ENCODE data around the gene MINDY3. TPM values are rescaled to one million over a fixed set of nuclear protein-coding genes. Genes with fewer than 3 reads are reported as not detected.
A peak's percentile ranks its signal among the peaks of the same experiment; 100 is the strongest.

Gene MINDY3
- 23.9 to 24.4 TPM (median 24.2 TPM) in 3 replicates for total RNA-seq
- long read RNA-seq, transcript MINDY3-201 (15 exons, 2,381 nt) = major isoform, 28 of 48 reads
- long read RNA-seq, partial matches to known transcripts = 4 of 48 reads
- long read RNA-seq, other reads (novel, unspliced or antisense) = 16 of 48 reads

GRCh38 chr10:15859906-15860691, at the start of gene MINDY3:
MINDY3 (minus strand) TSS chr10:15860507; CDS start chr10:15860299, 208 bp downstream.
- Mint-ChIP-seq H3K4me1 (ENCODE audit: low read depth) (peaks cover 37% of the 10 kb centered on the region), H3K9me3 (ENCODE audit: low read depth) (no peaks in the 10 kb centered on the region), H3K27me3 (ENCODE audit: low read depth) (peaks cover 12% of the 10 kb centered on the region), H3K4me3 (ENCODE audit: unreplicated experiment) (peak within 1 kb of the TSS; percentile 97), H3K36me3 (ENCODE audit: low read depth) (peaks cover 4% of the 10 kb centered on the region), H3K27ac (ENCODE audit: unreplicated experiment) (peak within 1 kb of the TSS; percentile 92)
- peak; percentile 31 for TF ChIP-seq CTCF (IDR thresholded peaks at IDR 0.05)
- peak; percentile 78 for DNase-seq (ENCODE audit: low spot score)

- H3K36me3 Mint-ChIP-seq (ENCODE audit: low read depth) = no peaks in the 10 kb centered on the region
- H3K4me1 Mint-ChIP-seq (ENCODE audit: low read depth) = peaks cover 10% of the 10 kb centered on the region
- DNase-seq (ENCODE audit: low spot score) = no peak
- TF ChIP-seq CTCF (IDR thresholded peaks at IDR 0.05) = no peak
- no peak overlapping the region for H3K27ac Mint-ChIP-seq (ENCODE audit: unreplicated experiment)
- no peak overlapping the region for H3K4me3 Mint-ChIP-seq (ENCODE audit: unreplicated experiment)
- peaks cover 19% of the 10 kb centered on the region for H3K27me3 Mint-ChIP-seq (ENCODE audit: low read depth)
- no peaks in the 10 kb centered on the region for H3K9me3 Mint-ChIP-seq (ENCODE audit: low read depth)
These were observed 41.6 kb upstream of the MINDY3 start for GRCh38 chr10:15901889-15902288.

GRCh38 chr10:15898046-15898445, 37.7 kb upstream of the MINDY3 start:
- H3K9me3 Mint-ChIP-seq (ENCODE audit: low read depth) = no peaks in the 10 kb centered on the region
- no peaks in the 10 kb centered on the region for H3K36me3 Mint-ChIP-seq (ENCODE audit: low read depth)
- TF ChIP-seq CTCF (IDR thresholded peaks at IDR 0.05) = peak; percentile 66
- peaks cover 10% of the 10 kb centered on the region for H3K4me1 Mint-ChIP-seq (ENCODE audit: low read depth)
- DNase-seq (ENCODE audit: low spot score) = no peak
- H3K27ac Mint-ChIP-seq (ENCODE audit: unreplicated experiment) = no peak overlapping the region
- H3K4me3 Mint-ChIP-seq (ENCODE audit: unreplicated experiment) = no peak overlapping the region
- peaks cover 25% of the 10 kb centered on the region for H3K27me3 Mint-ChIP-seq (ENCODE audit: low read depth)

GRCh38 chr10:15897287-15897686, 37.0 kb upstream of the MINDY3 start:
- DNase-seq (ENCODE audit: low spot score) = no peak
- TF ChIP-seq CTCF (IDR thresholded peaks at IDR 0.05) = no peak
- Mint-ChIP-seq H3K4me1 (ENCODE audit: low read depth) (peaks cover 10% of the 10 kb centered on the region), H3K27ac (ENCODE audit: unreplicated experiment) (peak overlapping the region; percentile 38), H3K27me3 (ENCODE audit: low read depth) (peaks cover 32% of the 10 kb centered on the region), H3K4me3 (ENCODE audit: unreplicated experiment) (no peak overlapping the region), H3K36me3 (ENCODE audit: low read depth) (no peaks in the 10 kb centered on the region), H3K9me3 (ENCODE audit: low read depth) (no peaks in the 10 kb centered on the region)

- DNase-seq (ENCODE audit: low spot score) = no peak
- TF ChIP-seq CTCF (IDR thresholded peaks at IDR 0.05) = no peak
- no peaks in the 10 kb centered on the region for H3K9me3 Mint-ChIP-seq (ENCODE audit: low read depth)
These were observed 36.3 kb upstream of the MINDY3 start for GRCh38 chr10:15896654-15897053.

More at GRCh38 chr10:15896654-15897053, 36.3 kb upstream of the MINDY3 start:
- Mint-ChIP-seq H3K27ac (ENCODE audit: unreplicated experiment) (no peak overlapping the region), H3K36me3 (ENCODE audit: low read depth) (no peaks in the 10 kb centered on the region), H3K4me3 (ENCODE audit: unreplicated experiment) (no peak overlapping the region), H3K27me3 (ENCODE audit: low read depth) (peaks cover 29% of the 10 kb centered on the region), H3K4me1 (ENCODE audit: low read depth) (peaks cover 10% of the 10 kb centered on the region)

Data from chondrocyte (in vitro differentiated cells).